H1 (cell line): ENCODE results near the gene NLRP1. TPM values are rescaled to one million over a fixed set of nuclear protein-coding genes. Genes with fewer than 3 reads are reported as not detected.

Source experiments
- CTCF ChIA-PET: fragments of 300-600 bp; sonication (Branson Sonifier 250); formaldehyde crosslinking; loops from one replicate; lab custom pipeline; 2021; ENCODE audit not compliant: partially characterized antibody; lab: Charles Lee
- POLR2A ChIA-PET: fragments of 300-600 bp; sonication (Branson Sonifier 250); formaldehyde crosslinking; loops from one replicate; lab custom pipeline; 2021; ENCODE audit warnings: inconsistent platforms; ENCODE audit not compliant: partially characterized antibody; lab: Charles Lee
- DNase-seq, 2 experiments: peaks; one replicate each; pipeline versions ENCODE4 v3.0.0 to v3.0.0-alpha.2; 2010 to 2022; ENCODE audit warnings: low spot score in 2 of 2, low read depth in 1 of 2, mixed read lengths in 1 of 2
- FAIRE-seq: peaks from 2 replicates; lab custom pipeline; 2011; peaks lifted over from hg19 to GRCh38; lab: Jason Lieb, UNC
- H2AFZ ChIP-seq: 2 replicates; pipeline ENCODE4 v1.8.1; 2012; ENCODE audit warnings: low read length, inconsistent platforms
- H2AK5ac ChIP-seq: 2 replicates; pipeline ENCODE4 v1.6.1; 2013; ENCODE audit warnings: low read depth, low read length
- H2BK120ac ChIP-seq: replicated peaks from 2 replicates; pipeline ENCODE3; 2013; ENCODE audit warnings: low read depth, low read length, inconsistent platforms
- H2BK12ac ChIP-seq: 2 replicates; pipeline ENCODE4 v1.6.1; 2013; ENCODE audit warnings: low read depth, low read length
- H2BK15ac ChIP-seq: 2 replicates; pipeline ENCODE4 v1.6.1; 2013; ENCODE audit warnings: low read length
- H2BK20ac ChIP-seq: 2 replicates; pipeline ENCODE4 v1.6.1; 2013; ENCODE audit warnings: low read length
- H2BK5ac ChIP-seq: 2 replicates; pipeline ENCODE4 v1.6.1; 2013; ENCODE audit warnings: low read depth, low read length
- H3K14ac ChIP-seq: 2 replicates; pipeline ENCODE4 v1.6.1; 2013; ENCODE audit warnings: inconsistent platforms; ENCODE audit not compliant: insufficient read length
- H3K18ac ChIP-seq: 2 replicates; pipeline ENCODE4 v1.6.1; 2013; ENCODE audit warnings: low read length; ENCODE audit errors: extremely low read depth
- H3K23ac ChIP-seq: 2 replicates; pipeline ENCODE4 v1.6.1; 2013; ENCODE audit warnings: inconsistent platforms; ENCODE audit not compliant: insufficient read length
- H3K23me2 ChIP-seq: 2 replicates; pipeline ENCODE4 v1.6.1; 2013; ENCODE audit warnings: low read depth, low read length
- H3K27ac ChIP-seq: 2 replicates; pipeline ENCODE4 v1.6.1; 2011; ENCODE audit warnings: low read depth, low read length, inconsistent platforms
- H3K27me3 ChIP-seq, 4 experiments: replicated peaks in 1 of 4; 1 replicate in 1 of 4; 2 replicates in 3 of 4; pipeline versions ENCODE4 v1.6.1 to v1.8.1; 2011 to 2013; ENCODE audit warnings: low read length in 3 of 4, mild to moderate bottlenecking in 3 of 4, inconsistent platforms in 2 of 4, mixed read lengths in 2 of 4, moderate library complexity in 1 of 4; ENCODE audit not compliant: control insufficient read depth in 3 of 4, insufficient read depth in 3 of 4; ENCODE audit errors: extremely low read depth in 1 of 4
- H3K36me3 ChIP-seq, 4 experiments: 2 replicates each; pipeline versions ENCODE4 v1.6.1 to v1.8.1; 2011 to 2013; ENCODE audit warnings: mild to moderate bottlenecking in 4 of 4, low read length in 3 of 4, moderate library complexity in 2 of 4, control low read depth in 1 of 4, inconsistent platforms in 1 of 4; ENCODE audit not compliant: insufficient read depth in 4 of 4, control insufficient read depth in 2 of 4
- H3K4ac ChIP-seq: replicated peaks from 2 replicates; pipeline ENCODE3; 2013; ENCODE audit warnings: low read length, low read depth, mixed read lengths, inconsistent platforms; ENCODE audit not compliant: insufficient read length
- H3K4me1 ChIP-seq, 4 experiments: replicated peaks in 1 of 4; 1 replicate in 1 of 4; 2 replicates in 3 of 4; pipeline versions ENCODE4 v1.6.1 to v1.8.1; 2011 to 2013; ENCODE audit warnings: low read length in 3 of 4, inconsistent platforms in 2 of 4, mixed read lengths in 1 of 4; ENCODE audit not compliant: insufficient read depth in 4 of 4, control insufficient read depth in 3 of 4
- H3K4me2 ChIP-seq, 2 experiments: 2 replicates each; pipeline versions ENCODE4 v1.6.1 to v1.8.1; 2011 to 2013; ENCODE audit warnings: low read depth in 2 of 2, low read length in 2 of 2, control low read depth in 1 of 2, inconsistent platforms in 1 of 2, mild to moderate bottlenecking in 1 of 2; ENCODE audit not compliant: insufficient read depth in 1 of 2
- H3K4me3 ChIP-seq, 4 experiments: fragments of 200-600, 300-600 bp in 1 of 4; sonication (generic), shearing (Covaris generic), sonication (Bioruptor Twin) in 1 of 4; 2 replicates each; pipeline versions ENCODE4 v1.5.1 to v1.8.1; 2011 to 2016; ENCODE audit warnings: low read length in 4 of 4, low read depth in 3 of 4, control low read depth in 2 of 4, inconsistent platforms in 2 of 4, mild to moderate bottlenecking in 2 of 4, mixed read lengths in 1 of 4, moderate library complexity in 1 of 4; ENCODE audit not compliant: insufficient read depth in 2 of 4; ENCODE audit errors: extremely low read depth in 1 of 4
- H3K56ac ChIP-seq: replicated peaks from 2 replicates; pipeline ENCODE3; 2013; ENCODE audit warnings: low read depth, mild to moderate bottlenecking, mixed read lengths, low read length, inconsistent platforms; ENCODE audit not compliant: insufficient read length
- H3K79me1 ChIP-seq: 2 replicates; pipeline ENCODE4 v1.6.1; 2013; ENCODE audit warnings: low read depth, low read length, control low read depth
- H3K79me2 ChIP-seq, 2 experiments: 2 replicates each; pipeline versions ENCODE4 v1.6.1 to v1.8.1; 2012 to 2013; ENCODE audit warnings: low read length in 2 of 2, mild to moderate bottlenecking in 2 of 2, inconsistent platforms in 1 of 2; ENCODE audit not compliant: insufficient read depth in 2 of 2, control insufficient read depth in 1 of 2
- H3K9ac ChIP-seq, 4 experiments: replicated peaks in 1 of 4; 1 replicate in 1 of 4; 2 replicates in 3 of 4; pipeline versions ENCODE4 v1.6.1 to v1.8.1; 2011 to 2013; ENCODE audit warnings: low read depth in 3 of 4, low read length in 3 of 4, control low read depth in 2 of 4, mild to moderate bottlenecking in 2 of 4, moderate library complexity in 2 of 4, inconsistent platforms in 1 of 4; ENCODE audit errors: extremely low read depth in 1 of 4
- H3K9me3 ChIP-seq, 2 experiments: 2 replicates each; pipeline versions ENCODE4 v1.6.1 to v1.8.1; 2012 to 2013; ENCODE audit warnings: mild to moderate bottlenecking in 2 of 2, moderate library complexity in 2 of 2, control low read depth in 1 of 2, inconsistent platforms in 1 of 2, low read depth in 1 of 2, low read length in 1 of 2, mixed read lengths in 1 of 2; ENCODE audit not compliant: insufficient read depth in 2 of 2
- H4K20me1 ChIP-seq, 2 experiments: replicated peaks in 1 of 2; 2 replicates each; pipeline versions ENCODE3 to v1.8.1; 2011 to 2013; ENCODE audit warnings: inconsistent platforms in 2 of 2, low read length in 2 of 2, mild to moderate bottlenecking in 1 of 2; ENCODE audit not compliant: insufficient read depth in 2 of 2, control insufficient read depth in 1 of 2
- H4K5ac ChIP-seq: 2 replicates; pipeline ENCODE4 v1.6.1; 2013; ENCODE audit warnings: low read length, low read depth, mixed read lengths, inconsistent platforms; ENCODE audit not compliant: insufficient read length
- H4K8ac ChIP-seq: 2 replicates; pipeline ENCODE4 v1.8.0; 2013; ENCODE audit warnings: mild to moderate bottlenecking, moderate library complexity, low read length, inconsistent platforms; ENCODE audit not compliant: insufficient read depth; ENCODE audit errors: extremely low read depth
- H4K91ac ChIP-seq: replicated peaks from 2 replicates; pipeline ENCODE3; 2013; ENCODE audit warnings: low read length, mixed read lengths, inconsistent platforms; ENCODE audit not compliant: insufficient read length
- CHD1 ChIP-seq: IDR thresholded peaks from 2 replicates; pipeline ENCODE4 v1.6.1; 2012; ENCODE audit warnings: low read depth, low read length, improper control_type of control experiment
- JUND ChIP-seq: IDR thresholded peaks from 2 replicates; pipeline ENCODE4 v1.6.1; 2011; ENCODE audit warnings: mild to moderate bottlenecking, improper control_type of control experiment, low read length
- NANOG ChIP-seq: IDR thresholded peaks from 2 replicates; pipeline ENCODE4 v1.6.1; 2011; ENCODE audit warnings: low read length, low read depth, mild to moderate bottlenecking, inconsistent platforms; ENCODE audit not compliant: insufficient read depth, poor library complexity, severe bottlenecking
- POLR2A ChIP-seq, 2 experiments: IDR thresholded peaks; 1 replicate in 1 of 2; 2 replicates in 1 of 2; pipeline ENCODE4 v1.6.1; 2011; ENCODE audit warnings: low read depth in 2 of 2, low read length in 2 of 2, mild to moderate bottlenecking in 2 of 2; ENCODE audit errors: control extremely low read depth in 1 of 2
- POLR2AphosphoS5 ChIP-seq: IDR thresholded peaks from 2 replicates; pipeline ENCODE4 v1.6.1; 2011; ENCODE audit warnings: low read depth, low read length
- RBBP5 ChIP-seq: IDR thresholded peaks from 2 replicates; pipeline ENCODE4 v1.7.1; 2012; ENCODE audit warnings: low read depth, mild to moderate bottlenecking, inconsistent platforms, low read length, moderate library complexity, borderline replicate concordance
- RNF2 ChIP-seq: fragments of 200-900, 300-1000 bp; sonication (generic); IDR thresholded peaks from 2 replicates; pipeline ENCODE4 v1.7.1; 2016; ENCODE audit warnings: borderline replicate concordance, low read depth, mild to moderate bottlenecking, antibody characterized with exemption, low read length; ENCODE audit not compliant: poor library complexity, severe bottlenecking; ENCODE audit errors: missing control alignments
- WGBS, 2 experiments: shearing (Covaris generic) in 1 of 2; methylation state at CpG; one replicate each; pipeline versions ENCODE4 v1.1.6 to v1.1.7; 2013 to 2015; ENCODE audit warnings: low lambda C conversion rate in 2 of 2, mixed read lengths in 2 of 2, inconsistent platforms in 1 of 2, low coverage in 1 of 2, missing lambda C conversion rate in 1 of 2; ENCODE audit not compliant: insufficient replicate concordance in 2 of 2, insufficient coverage in 1 of 2, insufficient read length in 1 of 2; ENCODE audit errors: extremely low coverage in 1 of 2, missing lambda C conversion rate in 1 of 2; 5-methylcytosine and 5-hydroxymethylcytosine counted together
- polyA plus RNA-seq, 7 experiments: library from polyadenylated mRNA; depleted of rRNA in 3 of 7; stranded (reverse) in 5 of 7; unstranded in 2 of 7; fragments of >200 nt in 5 of 7; fragments of 200-250 nt in 2 of 7; gene quantifications; 1 replicate in 5 of 7; 2 replicates in 1 of 7; 4 replicates in 1 of 7; pipeline versions ENCODE4 v1.2.1 to v1.2.3, GENCODE V29; 2011 to 2013; ENCODE audit warnings: missing spikeins in 2 of 7, mixed read lengths in 2 of 7
- total RNA-seq: library from RNA; stranded (reverse); fragmentation: NEBNext Ultra II Directional; extraction: Animal tissue kit (Norgen Biotek cat#: 25700); gene quantifications from 2 replicates; pipeline ENCODE4 v1.2.1, GENCODE V29; 2021
- TF ChIP-seq, protein P1 (sequence below), 3 experiments: IDR thresholded peaks; 1 replicate in 2 of 3; 2 replicates in 1 of 3; pipeline versions ENCODE4 v1.5.1 to v1.6.1; 2011; ENCODE audit warnings: low read length in 3 of 3, mild to moderate bottlenecking in 3 of 3, inconsistent platforms in 2 of 3, low read depth in 1 of 3, moderate library complexity in 1 of 3; ENCODE audit not compliant: insufficient read depth in 1 of 3; ENCODE audit errors: control extremely low read depth in 1 of 3
- TF ChIP-seq, protein P2 (sequence below): IDR thresholded peaks from 2 replicates; pipeline ENCODE4 v1.6.1; 2012; ENCODE audit warnings: inconsistent platforms
- TF ChIP-seq, protein P3 (sequence below): IDR thresholded peaks from 2 replicates; pipeline ENCODE4 v1.6.1; 2012; ENCODE audit warnings: inconsistent platforms

The NLRP1 gene
- total and polyA plus RNA-seq, 2 of the 8 experiments (the other 6 are each of a cell fraction or from before 2014, with no cell fraction given): 8.6 to 10.4 TPM

DNA sequence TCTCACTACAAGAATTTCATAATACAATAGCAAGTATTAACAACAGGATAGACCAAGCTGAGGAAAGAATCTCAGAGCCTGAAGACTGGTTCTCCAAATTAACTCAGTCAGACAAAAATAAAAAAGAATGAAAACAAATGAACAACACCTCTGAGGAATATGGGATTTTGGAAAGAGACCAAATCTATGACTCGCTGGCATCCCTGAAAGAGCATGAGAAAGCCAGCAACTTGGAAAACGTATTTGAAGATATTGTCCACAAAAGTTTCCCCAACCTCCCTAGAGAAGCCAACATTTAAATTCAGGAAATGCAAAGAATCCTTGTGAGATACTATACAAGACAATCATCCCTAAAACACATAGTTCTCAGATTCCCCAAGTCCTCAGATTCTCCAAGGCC lies 20.9 kb downstream of the NLRP1 start:
- no peak overlapping the region for H4K91ac ChIP-seq
- H3K9me3 ChIP-seq: no peaks in the 10 kb centered on the region
- no peak overlapping the region for H3K9ac ChIP-seq
- no peak overlapping the region for H3K56ac ChIP-seq
- H3K14ac ChIP-seq: no peak overlapping the region
- no peak overlapping the region for H2BK120ac ChIP-seq
- FAIRE-seq (no peak), DNase-seq (no peak)
- no peaks in the 10 kb centered on the region for H3K36me3 ChIP-seq
- 91% methylated on average over 2 of the region's 2 CpGs; no CpG with 5 or more reads in 1 of the 2 experiments for WGBS, 2 experiments
- no peak overlapping the region for H2AFZ ChIP-seq
- H3K79me2 ChIP-seq: no peaks in the 10 kb centered on the region
- no peak overlapping the region for H3K18ac ChIP-seq
- H2AK5ac ChIP-seq: no peak overlapping the region
- ChIA-PET CTCF (interaction anchor here (1.8 kb wide), 1 partner anchor 12 kb away, joined by 3 read pairs; no protein-coding TSS in a partner anchor), POLR2A (interaction anchor here (0.6 kb wide), 1 partner anchor 855 kb away, joined by 3 read pairs; no protein-coding TSS in a partner anchor)
- H2BK20ac ChIP-seq: no peak overlapping the region
- no peak overlapping the region for H3K4me3 ChIP-seq
- no peak overlapping the region for H2BK12ac ChIP-seq
- no peak overlapping the region for H4K8ac ChIP-seq
- H3K27ac ChIP-seq: no peak overlapping the region
- no peaks in the 10 kb centered on the region for H3K4me1 ChIP-seq
- no peak overlapping the region for H3K23ac ChIP-seq
- H4K5ac ChIP-seq: no peak overlapping the region
- H3K4me2 ChIP-seq: no peak overlapping the region
- no peaks in the 10 kb centered on the region for H4K20me1 ChIP-seq
- no peak overlapping the region for H2BK15ac ChIP-seq
- no peak overlapping the region for H3K4ac ChIP-seq
- no peaks in the 10 kb centered on the region; a peak in 1 of 7 replicates for H3K27me3 ChIP-seq
- no peaks in the 10 kb centered on the region for H3K23me2 ChIP-seq
- H3K79me1 ChIP-seq: no peaks in the 10 kb centered on the region
- H2BK5ac ChIP-seq: no peak overlapping the region
- TF ChIP-seq RBBP5: no peak
- TF ChIP-seq CHD1: no peak
- TF ChIP-seq, protein P1, sequence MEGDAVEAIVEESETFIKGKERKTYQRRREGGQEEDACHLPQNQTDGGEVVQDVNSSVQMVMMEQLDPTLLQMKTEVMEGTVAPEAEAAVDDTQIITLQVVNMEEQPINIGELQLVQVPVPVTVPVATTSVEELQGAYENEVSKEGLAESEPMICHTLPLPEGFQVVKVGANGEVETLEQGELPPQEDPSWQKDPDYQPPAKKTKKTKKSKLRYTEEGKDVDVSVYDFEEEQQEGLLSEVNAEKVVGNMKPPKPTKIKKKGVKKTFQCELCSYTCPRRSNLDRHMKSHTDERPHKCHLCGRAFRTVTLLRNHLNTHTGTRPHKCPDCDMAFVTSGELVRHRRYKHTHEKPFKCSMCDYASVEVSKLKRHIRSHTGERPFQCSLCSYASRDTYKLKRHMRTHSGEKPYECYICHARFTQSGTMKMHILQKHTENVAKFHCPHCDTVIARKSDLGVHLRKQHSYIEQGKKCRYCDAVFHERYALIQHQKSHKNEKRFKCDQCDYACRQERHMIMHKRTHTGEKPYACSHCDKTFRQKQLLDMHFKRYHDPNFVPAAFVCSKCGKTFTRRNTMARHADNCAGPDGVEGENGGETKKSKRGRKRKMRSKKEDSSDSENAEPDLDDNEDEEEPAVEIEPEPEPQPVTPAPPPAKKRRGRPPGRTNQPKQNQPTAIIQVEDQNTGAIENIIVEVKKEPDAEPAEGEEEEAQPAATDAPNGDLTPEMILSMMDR (IDR thresholded peaks at IDR 0.05; ENCODE audit: control extremely low read depth in 1 of 3, insufficient read depth in 1 of 3, low read depth in 1 of 3, low read length in 3 of 3): no peak
- TF ChIP-seq, protein P2, sequence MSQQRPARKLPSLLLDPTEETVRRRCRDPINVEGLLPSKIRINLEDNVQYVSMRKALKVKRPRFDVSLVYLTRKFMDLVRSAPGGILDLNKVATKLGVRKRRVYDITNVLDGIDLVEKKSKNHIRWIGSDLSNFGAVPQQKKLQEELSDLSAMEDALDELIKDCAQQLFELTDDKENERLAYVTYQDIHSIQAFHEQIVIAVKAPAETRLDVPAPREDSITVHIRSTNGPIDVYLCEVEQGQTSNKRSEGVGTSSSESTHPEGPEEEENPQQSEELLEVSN: no peak
- no peak for TF ChIP-seq POLR2A (IDR thresholded peaks at IDR 0.05; ENCODE audit: control extremely low read depth in 1 of 2, low read depth in 2 of 2, low read length in 2 of 2)
- TF ChIP-seq, protein P3, sequence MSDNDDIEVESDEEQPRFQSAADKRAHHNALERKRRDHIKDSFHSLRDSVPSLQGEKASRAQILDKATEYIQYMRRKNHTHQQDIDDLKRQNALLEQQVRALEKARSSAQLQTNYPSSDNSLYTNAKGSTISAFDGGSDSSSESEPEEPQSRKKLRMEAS: no peak
- no peak for TF ChIP-seq JUND
- no peak for TF ChIP-seq POLR2AphosphoS5
- TF ChIP-seq NANOG: no peak
- no peak for TF ChIP-seq RNF2
